ENCODE measurements around the gene OTOP3.
A peak's percentile ranks its signal among the peaks of the same experiment; 100 is the strongest.

The OTOP3 gene

GRCh38 chr17:74918906-74919305 is 16.8 kb upstream of the OTOP3 start:
- no peak for DNase-seq

DNA sequence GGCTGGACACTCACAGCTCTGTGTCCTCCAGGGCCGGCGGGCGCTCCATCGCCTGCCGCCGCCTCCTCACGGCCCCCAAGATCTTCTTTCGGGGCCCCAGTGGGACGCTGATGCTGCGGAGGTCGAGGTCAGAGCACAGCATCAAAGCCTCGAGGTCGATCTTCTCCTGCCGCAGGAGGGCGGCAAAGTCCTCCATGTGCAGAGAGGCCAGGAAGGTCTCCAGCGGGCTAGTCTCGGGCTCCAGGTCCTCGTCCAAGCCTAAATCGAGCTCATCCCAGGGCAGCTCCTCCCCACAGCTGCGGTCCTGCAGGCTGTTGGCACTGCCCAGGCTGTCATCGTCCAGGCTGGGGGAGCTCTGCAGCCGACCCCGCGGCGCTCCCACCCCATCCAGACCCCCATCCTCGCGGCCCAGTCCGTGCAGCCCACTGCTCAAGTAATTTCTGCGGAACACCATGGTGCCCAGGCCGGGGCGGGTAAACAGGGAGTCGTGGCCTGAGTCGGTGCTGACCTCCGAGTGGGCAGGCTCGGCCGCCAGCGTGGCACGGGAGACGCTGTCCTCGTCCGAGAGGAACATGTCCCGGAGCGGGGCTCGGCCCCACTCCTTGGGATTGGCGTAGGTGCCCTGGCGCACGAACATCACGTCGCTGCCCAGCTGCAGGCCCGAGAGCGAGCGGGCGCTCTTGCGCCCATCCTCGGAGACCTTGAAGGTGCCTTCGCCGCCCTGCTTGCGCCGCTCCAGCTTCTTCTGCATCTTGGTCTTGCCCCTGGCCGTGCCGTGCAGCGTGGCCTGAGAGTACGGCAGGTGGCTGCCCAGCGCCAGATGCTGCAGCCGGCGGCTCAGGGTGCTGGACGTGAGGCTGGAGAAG is 16.0 kb upstream of the OTOP3 start:
- no peak for DNase-seq

- no peak for DNase-seq
Observed at GRCh38 chr17:74920306-74920620, 15.4 kb upstream of the OTOP3 start.

DNA sequence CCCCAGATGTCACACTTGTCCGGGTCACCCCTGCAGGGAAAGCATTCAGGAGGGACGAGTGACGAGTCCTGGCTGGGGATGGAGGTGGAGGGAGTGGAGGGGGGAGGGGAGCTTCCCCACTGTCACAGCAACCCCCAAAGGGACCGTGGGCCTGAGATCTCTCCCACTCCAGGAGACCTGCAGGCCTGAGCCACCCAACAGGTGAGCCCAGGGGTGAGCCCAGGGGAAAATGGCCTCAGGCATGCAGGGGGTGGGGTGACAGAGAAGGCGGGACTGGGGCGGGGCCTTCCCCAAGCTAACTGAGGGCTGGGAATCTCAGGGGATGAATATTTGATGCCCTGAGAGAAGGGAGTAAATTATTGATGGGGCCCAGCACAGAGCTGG is 15.1 kb upstream of the OTOP3 start:
- DNase-seq, result peak; percentile 13

DNA sequence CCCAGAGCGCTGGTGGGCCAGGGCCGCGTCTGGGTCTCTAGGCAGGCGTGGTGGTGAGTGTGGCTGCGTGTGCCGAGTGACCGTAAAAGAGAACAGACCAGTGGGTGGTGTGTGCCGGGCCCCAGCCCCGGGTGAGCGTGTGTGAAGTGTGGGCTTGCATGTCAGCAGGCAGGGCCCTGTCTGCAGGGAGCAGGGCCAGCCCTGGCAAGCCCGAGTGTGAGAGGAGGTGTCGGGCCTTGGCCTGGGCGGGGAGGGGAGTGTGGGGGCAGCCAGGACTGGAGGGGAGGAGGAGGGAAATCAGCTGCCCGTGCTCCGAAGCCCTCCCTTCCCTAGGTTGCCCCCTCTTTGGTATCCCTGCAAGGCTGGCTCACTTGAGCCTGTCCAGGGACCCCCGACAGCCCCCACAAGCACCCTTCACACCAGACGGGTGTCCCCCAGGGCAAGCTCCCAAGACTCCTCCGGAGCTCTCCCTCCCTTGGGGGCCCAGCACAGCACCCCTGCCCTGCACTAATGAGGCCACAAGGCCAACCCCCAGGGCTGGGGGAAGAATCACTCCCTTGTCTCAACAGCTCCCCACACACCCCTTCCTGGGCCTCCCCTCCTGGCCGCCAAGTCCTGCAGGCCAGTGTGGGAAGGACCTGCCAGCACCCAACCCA is 14.5 kb upstream of the OTOP3 start:
- DNase-seq, result no peak

DNA sequence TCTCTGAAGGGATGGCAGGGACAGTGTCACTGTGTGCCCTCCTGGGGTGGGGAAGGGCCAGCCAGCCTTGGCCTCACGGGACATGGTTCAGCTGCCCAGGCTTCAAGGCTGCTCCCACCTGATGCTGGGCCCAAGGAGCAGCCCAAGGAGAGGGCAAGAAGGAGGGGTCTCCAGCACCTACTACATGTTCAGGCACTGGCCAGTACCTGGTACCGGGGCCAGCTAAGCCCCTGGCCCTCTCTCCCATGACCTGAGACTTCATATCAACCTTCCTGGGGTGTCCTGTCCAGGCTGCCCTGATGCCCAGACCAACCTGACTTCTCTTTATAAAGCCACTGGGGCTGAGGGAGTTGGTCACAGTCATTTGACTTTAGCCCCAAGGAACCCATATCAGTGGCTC is 13.9 kb upstream of the OTOP3 start:
- no peak for DNase-seq

- DNase-seq, result no peak
Observed at GRCh38 chr17:74922172-74922571, 13.5 kb upstream of the OTOP3 start.

- peak; percentile 43 for DNase-seq
Observed at GRCh38 chr17:74922694-74923537, 12.8 kb upstream of the OTOP3 start, which contains the start of gene USH1G. TSS of gene USH1G (minus strand) at chr17:74923255. CDS start at chr17:74923073, 182 bp downstream.

DNA sequence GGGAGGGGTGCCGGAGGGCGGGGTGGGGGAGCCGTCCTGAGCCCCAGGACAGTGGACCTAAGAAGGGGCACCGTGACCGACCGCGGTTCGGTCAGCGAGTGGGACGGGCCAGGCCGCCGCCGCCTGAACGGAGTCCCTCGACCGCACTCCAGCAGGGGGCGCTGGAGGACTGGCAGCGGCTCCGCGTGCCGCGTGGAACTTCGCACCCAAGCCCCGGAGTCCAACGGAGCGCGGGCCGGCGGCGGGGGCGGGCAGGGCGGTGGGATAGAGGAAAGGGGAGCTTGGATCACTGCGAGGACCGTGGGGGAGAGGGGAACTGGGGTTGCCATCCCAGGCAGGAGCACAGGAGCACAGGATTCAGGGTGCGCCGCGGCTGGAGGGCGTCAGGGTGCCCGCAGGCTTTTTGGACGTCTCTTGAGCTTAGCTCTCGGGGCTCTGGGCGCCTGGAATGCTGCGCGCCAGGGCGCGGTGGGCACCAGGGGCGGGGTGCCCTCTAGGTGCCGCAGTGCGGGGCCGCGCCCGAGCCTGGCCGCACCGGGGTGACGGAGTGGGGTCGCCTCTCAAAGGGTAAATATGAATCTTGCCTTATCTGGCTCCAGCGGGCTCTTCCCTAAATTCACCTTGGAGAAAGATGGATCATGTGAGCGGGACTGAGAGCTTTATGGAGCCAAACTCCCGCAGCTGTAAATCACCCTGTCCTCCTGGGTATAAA is 12.0 kb upstream of the OTOP3 start:
- peak; percentile 56 for DNase-seq

DNA sequence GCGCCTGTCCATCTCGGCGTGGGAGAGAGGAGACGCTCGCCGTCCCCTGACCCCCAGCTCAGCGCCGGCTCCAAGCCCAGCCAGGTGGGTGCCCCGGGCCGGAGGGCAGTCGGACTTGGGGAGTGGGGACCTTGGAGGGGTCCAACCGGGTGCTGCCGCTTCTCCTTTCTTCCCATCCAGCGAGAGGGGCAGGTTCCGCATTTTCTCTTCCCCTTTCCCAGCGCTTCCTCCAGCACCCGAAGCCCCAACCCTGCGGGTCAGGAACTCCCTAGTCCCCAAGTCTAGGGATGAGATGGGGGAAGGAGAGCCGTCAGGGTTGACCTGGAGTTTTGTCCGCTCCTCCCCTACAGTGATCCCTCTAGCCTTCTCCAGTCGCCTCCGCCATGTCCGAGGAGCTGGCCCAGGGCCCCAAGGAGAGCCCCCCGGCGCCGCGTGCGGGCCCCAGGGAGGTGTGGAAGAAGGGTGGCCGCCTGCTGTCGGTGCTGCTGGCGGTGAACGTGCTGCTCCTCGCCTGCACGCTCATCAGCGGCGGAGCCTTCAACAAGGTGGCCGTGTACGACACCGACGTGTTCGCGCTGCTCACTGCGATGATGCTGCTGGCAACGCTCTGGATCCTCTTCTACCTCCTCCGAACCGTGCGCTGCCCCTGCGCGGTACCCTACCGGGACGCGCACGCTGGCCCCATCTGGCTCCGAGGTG is 11.3 kb upstream of the OTOP3 start, which contains the start of gene OTOP2:
TSS of gene OTOP2 (plus strand) at position 24 of the 699 bp plus-strand sequence. CDS start at position 384, 360 bp downstream.
- peak; percentile 28 for DNase-seq

GRCh38 chr17:74925242-74925641 is 10.5 kb upstream of the OTOP3 start:
- DNase-seq, result no peak

DNA sequence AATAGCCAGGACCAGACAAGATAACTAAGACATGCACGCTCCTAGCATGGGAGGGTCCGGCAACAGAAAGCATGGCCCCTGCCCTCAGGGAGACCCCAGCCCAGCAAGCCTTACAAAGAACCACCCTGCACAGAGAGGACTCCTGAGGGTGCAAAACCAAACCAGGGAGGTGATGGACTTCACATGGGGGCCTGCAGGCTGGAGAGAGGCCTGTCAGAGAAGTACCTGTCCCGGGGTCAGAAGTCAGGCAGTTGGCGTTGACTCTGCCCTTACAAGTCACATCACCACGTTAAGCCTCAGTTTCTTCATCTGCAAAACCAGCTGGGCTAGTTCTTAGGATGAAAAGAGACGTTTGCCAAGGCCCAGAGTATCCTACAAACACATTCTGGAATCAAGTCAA is 6.9 kb upstream of the OTOP3 start:
- no peak for DNase-seq

DNA sequence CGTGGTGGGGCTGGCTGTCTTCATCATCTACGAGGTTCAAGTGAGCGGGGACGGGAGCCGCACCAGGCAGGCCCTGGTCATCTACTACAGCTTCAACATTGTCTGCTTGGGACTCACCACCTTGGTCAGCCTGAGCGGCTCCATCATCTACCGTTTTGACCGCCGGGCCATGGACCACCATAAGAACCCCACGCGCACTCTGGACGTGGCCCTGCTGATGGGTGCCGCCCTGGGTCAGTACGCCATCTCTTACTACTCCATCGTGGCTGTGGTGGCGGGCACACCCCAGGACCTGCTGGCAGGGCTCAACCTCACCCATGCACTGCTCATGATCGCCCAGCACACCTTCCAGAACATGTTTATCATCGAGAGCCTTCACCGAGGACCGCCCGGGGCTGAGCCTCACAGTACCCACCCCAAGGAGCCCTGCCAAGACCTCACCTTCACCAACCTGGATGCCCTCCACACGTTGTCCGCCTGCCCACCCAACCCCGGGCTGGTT is 5.1 kb upstream of the OTOP3 start:
- DNase-seq, result no peak

GRCh38 chr17:74935048-74935447 is 650 bp upstream of the OTOP3 start:
- DNase-seq, result no peak

DNA sequence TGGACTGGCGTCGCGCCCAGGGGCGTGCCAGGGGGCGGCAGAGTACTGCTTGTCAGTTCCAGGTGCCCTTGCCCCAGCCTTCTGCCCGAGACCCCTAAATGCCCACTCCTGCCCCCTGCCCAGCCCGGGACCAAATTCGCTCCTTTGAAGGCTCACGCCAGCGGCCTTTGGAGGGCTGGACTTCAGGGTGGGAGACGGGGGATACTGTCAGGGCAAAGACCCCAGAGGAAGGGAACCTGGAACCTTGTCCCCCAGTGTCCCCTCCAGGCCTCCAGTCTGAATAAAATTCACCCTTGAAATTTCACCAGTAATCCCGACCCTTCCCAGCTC is 737 bp downstream of the OTOP3 start:
- peak; percentile 7 for DNase-seq

DNA sequence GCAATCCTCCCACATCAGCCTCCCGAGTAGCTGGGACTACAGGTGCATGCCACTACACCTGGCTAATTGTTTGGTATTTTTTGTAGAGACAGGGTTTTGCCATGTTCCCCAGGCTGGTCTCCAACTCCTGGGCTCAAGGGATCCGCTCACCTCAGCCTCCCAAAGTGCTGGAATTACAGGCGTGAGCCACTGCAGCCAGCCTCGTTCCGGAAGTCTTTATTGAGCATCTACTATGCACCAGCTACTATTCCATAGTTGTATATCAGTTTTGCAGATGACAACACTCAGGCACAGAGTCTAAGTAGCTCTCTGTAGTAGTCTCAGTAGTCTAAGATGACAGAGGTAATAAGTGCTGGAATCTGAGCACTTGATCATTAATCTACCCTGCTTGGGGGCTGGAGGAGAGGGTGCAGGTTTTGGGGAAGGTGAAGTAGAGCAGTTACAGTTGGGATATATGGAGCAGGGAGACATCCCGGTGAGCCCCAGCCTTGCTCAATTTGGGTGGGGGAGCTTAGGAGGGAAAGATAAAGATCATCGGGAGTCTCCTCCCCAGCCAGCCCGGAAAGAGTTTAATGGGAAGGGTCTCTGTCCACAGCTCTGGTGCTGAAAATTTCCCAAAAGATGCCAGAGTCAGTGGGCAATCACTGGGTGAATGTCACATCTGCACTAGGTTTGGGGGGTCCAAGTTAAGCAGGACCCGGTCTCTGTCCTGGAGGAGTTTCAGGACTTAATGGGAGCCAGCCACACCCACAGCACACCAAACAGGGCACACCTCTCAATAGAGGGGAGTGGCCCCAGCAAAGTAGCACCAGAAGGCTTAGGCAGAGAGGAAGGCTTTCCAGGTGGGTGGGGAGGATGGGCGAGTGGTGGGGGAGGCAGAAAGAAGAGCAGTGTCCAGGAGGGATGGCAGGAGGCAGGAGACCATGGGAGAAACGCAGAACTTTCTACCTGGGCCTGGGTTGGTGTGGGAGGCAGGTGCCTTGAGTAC is 1.7 kb downstream of the OTOP3 start:
- no peak for DNase-seq

DNA sequence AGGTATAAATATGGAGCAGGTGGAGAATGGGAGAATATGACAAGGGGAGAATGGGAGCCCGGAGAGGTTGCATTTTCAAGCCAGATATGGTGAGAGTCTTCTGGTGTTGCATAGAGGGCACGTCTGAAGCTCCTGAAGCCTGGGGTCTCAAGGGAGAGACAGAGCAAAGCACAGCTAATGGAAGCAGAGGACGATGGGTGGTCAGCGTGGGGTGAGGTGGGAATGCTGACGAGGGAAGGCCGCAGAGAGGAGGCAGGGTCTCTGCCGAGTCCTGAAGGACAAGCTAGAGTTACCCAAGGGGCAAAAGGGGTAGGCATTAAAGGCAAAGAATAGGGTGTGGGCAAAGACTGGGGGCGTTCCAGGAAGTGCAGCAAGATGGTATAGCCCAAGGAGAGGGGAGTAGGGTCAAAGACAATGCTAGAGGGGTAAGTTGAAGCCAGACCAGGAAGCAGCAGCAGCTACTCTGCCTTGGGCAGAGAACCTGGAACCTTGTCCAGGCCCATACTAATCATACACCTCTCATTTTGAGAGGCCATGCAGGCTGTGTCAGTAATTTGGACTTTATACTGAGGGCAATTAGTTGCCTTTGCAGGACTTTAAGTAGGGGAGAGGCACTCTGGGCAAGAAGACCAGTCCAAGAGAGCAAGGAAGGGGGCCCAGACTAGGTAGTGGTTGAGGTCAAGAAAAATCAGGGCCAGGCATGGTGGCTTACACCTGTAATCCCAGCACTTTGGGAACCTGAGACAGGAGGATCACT is 2.7 kb downstream of the OTOP3 start:
- DNase-seq, result no peak

DNA sequence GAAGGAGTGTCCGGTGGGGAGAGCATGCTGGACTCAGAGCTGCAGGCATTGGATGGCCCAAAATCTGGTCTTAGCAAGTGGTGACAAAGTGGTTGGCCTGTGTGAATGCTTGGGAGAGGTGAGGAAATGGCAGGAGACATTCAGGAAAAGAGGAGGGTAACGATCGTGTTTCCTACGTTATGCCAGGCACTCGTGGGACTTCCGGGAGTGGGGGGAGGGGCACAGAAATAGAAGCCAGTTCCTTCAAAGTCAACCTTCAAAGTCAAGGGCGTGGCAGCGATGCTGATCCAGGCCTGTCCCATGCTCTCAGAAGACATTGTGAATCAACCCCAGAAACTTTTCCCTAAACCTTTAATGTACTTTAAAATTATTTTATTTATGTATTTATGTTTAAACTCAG is 3.8 kb downstream of the OTOP3 start:
- no peak for DNase-seq

DNA sequence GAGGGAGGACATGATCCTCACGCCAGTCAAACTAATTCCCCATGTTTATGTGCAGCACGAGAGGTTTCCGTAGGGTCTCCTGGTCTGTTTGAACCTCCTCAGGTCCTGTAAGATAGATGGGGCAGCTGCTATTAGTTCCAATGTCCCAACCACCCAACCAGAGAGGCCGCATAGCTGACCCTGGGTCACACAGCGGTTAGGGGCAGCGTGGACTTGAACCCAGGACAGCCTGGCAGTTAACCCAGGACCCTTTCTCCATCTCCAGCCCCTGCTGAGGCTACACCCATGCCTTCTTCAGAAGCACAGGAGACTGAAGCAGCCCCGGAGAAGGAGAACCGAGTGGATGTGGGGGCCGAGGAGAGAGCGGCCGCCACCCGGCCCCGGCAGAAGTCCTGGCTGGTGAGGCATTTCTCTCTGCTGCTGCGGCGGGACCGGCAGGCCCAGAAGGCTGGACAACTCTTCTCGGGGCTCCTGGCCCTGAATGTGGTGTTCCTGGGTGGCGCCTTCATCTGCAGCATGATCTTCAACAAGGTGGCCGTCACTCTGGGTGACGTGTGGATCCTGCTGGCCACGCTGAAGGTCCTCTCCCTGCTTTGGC is 5.5 kb downstream of the OTOP3 start:
- DNase-seq, result no peak

All from NCI-H345 (cell line).